Astrocyte of the cerebellum (primary cell): ENCODE data around the gene PEDS1.

ENCODE experiments used
- DNase-seq: peaks from one replicate; pipeline ENCODE4 v3.0.0-alpha.2; 2011; ENCODE audit warnings: low read depth
- H3K4me3 ChIP-seq: 2 replicates; pipeline ENCODE4 v1.5.1; 2011; ENCODE audit warnings: mild to moderate bottlenecking, low read depth, low read length, moderate library complexity
- CTCF ChIP-seq: IDR thresholded peaks from 2 replicates; pipeline ENCODE4 v1.5.1; 2012; ENCODE audit warnings: low read length, low read depth, moderate library complexity, mild to moderate bottlenecking; ENCODE audit errors: missing control alignments
- in situ Hi-C: cut with HindIII; loops from 2 replicates; pipeline ENCODE4 v1.10.0; 2017; ENCODE audit warnings: low sequenced_read_pairs

The PEDS1 gene

GRCh38 chr20:50130995-50131394 lies 22.5 kb downstream of the PEDS1 start:
- in situ Hi-C loops: no loop called here
- no peak overlapping the region for H3K4me3 ChIP-seq
- DNase-seq: no peak
- TF ChIP-seq CTCF: no peak

DNA sequence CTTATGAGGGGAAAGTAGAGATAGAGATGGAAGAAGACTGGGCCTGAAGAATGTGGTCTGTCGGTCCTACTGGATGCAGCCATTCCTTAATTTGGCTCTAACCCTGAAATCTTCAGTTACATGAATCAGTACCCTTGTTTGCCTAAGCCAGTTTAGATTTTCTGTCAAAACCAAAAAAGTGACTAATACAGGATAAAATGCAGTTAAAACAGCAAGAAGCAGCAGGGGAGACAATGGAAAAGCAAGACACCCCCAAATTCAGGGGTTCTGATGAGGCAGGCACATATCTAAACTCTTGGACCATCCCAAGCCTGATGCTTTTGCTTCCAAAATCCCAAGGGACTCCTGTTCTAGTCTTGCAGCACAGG lies 23.2 kb downstream of the PEDS1 start:
- DNase-seq: no peak
- in situ Hi-C loops: no loop called here
- no peak for TF ChIP-seq CTCF
- no peak overlapping the region for H3K4me3 ChIP-seq

DNA sequence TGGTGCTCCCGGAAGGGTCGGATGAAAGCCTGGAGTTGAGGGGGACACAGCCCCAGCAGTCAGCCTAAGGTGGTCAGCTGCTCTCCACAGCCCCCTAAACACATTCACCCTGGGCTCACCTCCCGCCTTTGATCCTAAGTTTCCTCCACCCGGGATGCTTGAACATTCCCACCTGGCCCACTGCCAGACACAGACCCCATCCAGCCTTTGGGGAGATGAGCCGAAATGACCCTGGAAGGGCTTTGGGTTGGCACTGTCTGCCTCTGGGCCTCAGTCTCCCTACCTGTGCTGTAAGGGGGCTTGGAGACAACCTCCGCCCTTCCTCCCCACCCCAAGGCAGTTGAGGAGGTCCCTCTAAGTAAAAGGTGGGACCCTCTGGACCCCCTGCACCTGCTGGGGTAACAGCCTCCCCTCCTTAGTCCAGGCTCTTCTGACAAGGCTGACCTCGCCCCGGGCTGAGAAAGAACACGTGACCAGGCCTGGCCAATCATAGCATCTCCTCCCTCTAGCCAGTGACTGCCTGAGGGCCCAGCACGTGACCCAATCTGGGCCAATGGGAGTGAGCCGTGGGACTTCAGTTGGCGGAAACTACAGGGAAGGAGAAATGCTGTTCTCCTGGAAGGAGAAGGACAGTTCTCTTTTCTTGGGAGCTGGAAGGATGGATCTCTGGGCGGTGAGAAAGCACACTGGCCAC lies 23.7 kb downstream of the PEDS1 start:
- no peak overlapping the region for H3K4me3 ChIP-seq
- in situ Hi-C loops: loop anchor here (5.0 kb wide), 1 partner anchor 47 kb away; no protein-coding TSS in a partner anchor
- DNase-seq: no peak
- no peak for TF ChIP-seq CTCF

GRCh38 chr20:50128520-50128905 lies 25.0 kb downstream of the PEDS1 start:
- DNase-seq: no peak
- in situ Hi-C loops: loop anchor here (5.0 kb wide), 1 partner anchor 49 kb away; no protein-coding TSS in a partner anchor
- no peak overlapping the region for H3K4me3 ChIP-seq
- TF ChIP-seq CTCF: no peak

- TF ChIP-seq CTCF: no peak
- no peak overlapping the region for H3K4me3 ChIP-seq
- in situ Hi-C loops: loop anchor here (5.0 kb wide), 1 partner anchor 49 kb away; no protein-coding TSS in a partner anchor
- no peak for DNase-seq
These were observed 25.7 kb downstream of the PEDS1 start for GRCh38 chr20:50127587-50128519.

GRCh38 chr20:50126662-50127061 lies 26.9 kb downstream of the PEDS1 start:
- H3K4me3 ChIP-seq: no peak overlapping the region
- in situ Hi-C loops: loop anchor here (5.0 kb wide), 1 partner anchor 51 kb away; no protein-coding TSS in a partner anchor
- no peak for DNase-seq
- TF ChIP-seq CTCF: no peak
